GM13976 (cell line): ENCODE measurements around the gene LSM11.

Source experiments
- DNase-seq: peaks from one replicate; pipeline ENCODE4 v3.0.0; 2012; ENCODE audit warnings: low spot score
- CTCF ChIP-seq: IDR thresholded peaks from 2 replicates; pipeline ENCODE4 v1.5.1; 2012; ENCODE audit warnings: borderline replicate concordance, mild to moderate bottlenecking; ENCODE audit not compliant: insufficient read depth; ENCODE audit errors: extremely low read depth, missing control alignments, control extremely low read depth
- in situ Hi-C: fragments of 300-500 bp; cut with MboI; formaldehyde crosslinking; loops from one replicate; pipeline ENCODE4 v1.12.0; 2022; ENCODE audit warnings: low sequenced_read_pairs, mixed read lengths, inconsistent platforms; ENCODE audit not compliant: unreplicated experiment

LSM11 gene

GRCh38 chr5:157758706-157759105 lies 15.2 kb downstream of the LSM11 start:
- in situ Hi-C loops = no loop called here
- no peak for DNase-seq
- TF ChIP-seq CTCF = no peak

GRCh38 chr5:157761690-157762621 lies 18.4 kb downstream of the LSM11 start:
- peak; percentile 73 for DNase-seq
- in situ Hi-C loops = no loop called here
- TF ChIP-seq CTCF = peak; percentile 69

GRCh38 chr5:157764531-157764930 lies 21.0 kb downstream of the LSM11 start:
- no peak for TF ChIP-seq CTCF
- in situ Hi-C loops = no loop called here
- DNase-seq = no peak

GRCh38 chr5:157766442-157766841 lies 22.9 kb downstream of the LSM11 start:
- no peak for DNase-seq
- no peak for TF ChIP-seq CTCF
- in situ Hi-C loops = no loop called here

- in situ Hi-C loops = no loop called here
- TF ChIP-seq CTCF = no peak
- DNase-seq = no peak
Observed at GRCh38 chr5:157766902-157767301, 23.4 kb downstream of the LSM11 start.

GRCh38 chr5:157767689-157768088 lies 24.2 kb downstream of the LSM11 start:
- DNase-seq = no peak
- no peak for TF ChIP-seq CTCF
- in situ Hi-C loops = no loop called here
